ENCODE results near the gene E4F1.

DNA sequence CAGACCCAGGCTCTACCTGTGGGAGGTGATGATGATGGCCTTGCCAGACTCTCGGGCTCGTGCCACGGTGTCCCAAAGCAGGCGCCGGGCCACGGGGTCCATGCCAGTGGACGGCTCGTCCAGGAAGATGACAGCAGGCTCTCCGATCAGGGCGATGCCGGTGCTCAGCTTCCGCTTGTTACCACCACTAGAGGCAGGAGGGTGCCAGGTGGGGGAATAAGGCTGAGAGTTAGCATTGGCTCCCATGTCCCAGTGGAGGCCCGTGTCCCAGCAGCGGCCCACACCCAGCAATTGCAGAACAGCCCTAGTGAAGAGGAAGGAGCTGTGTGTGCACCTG is 54.8 kb downstream of the E4F1 start:
- TF ChIP-seq, protein P1, sequence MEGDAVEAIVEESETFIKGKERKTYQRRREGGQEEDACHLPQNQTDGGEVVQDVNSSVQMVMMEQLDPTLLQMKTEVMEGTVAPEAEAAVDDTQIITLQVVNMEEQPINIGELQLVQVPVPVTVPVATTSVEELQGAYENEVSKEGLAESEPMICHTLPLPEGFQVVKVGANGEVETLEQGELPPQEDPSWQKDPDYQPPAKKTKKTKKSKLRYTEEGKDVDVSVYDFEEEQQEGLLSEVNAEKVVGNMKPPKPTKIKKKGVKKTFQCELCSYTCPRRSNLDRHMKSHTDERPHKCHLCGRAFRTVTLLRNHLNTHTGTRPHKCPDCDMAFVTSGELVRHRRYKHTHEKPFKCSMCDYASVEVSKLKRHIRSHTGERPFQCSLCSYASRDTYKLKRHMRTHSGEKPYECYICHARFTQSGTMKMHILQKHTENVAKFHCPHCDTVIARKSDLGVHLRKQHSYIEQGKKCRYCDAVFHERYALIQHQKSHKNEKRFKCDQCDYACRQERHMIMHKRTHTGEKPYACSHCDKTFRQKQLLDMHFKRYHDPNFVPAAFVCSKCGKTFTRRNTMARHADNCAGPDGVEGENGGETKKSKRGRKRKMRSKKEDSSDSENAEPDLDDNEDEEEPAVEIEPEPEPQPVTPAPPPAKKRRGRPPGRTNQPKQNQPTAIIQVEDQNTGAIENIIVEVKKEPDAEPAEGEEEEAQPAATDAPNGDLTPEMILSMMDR (IDR thresholded peaks at IDR 0.05; ENCODE audit: control extremely low read depth in 1 of 3, insufficient read depth in 1 of 3, low read depth in 1 of 3, low read length in 3 of 3): peak; percentile 53 to 66 (median 54)
- TF ChIP-seq POLR2AphosphoS5 (IDR thresholded peaks at IDR 0.05; ENCODE audit: low read depth, low read length) (no peak), SP1 (IDR thresholded peaks at IDR 0.05; ENCODE audit: low read depth, low read length) (no peak), POLR2A (IDR thresholded peaks at IDR 0.05; ENCODE audit: control extremely low read depth in 1 of 2, low read depth in 2 of 2, low read length in 2 of 2) (no peak), KDM1A (IDR thresholded peaks at IDR 0.05; ENCODE audit: borderline replicate concordance, low read length) (no peak)
- TF ChIP-seq, protein P2, sequence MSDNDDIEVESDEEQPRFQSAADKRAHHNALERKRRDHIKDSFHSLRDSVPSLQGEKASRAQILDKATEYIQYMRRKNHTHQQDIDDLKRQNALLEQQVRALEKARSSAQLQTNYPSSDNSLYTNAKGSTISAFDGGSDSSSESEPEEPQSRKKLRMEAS (IDR thresholded peaks at IDR 0.05): no peak
